ENCODE measurements around the gene SOX21.

The SOX21 gene

DNA sequence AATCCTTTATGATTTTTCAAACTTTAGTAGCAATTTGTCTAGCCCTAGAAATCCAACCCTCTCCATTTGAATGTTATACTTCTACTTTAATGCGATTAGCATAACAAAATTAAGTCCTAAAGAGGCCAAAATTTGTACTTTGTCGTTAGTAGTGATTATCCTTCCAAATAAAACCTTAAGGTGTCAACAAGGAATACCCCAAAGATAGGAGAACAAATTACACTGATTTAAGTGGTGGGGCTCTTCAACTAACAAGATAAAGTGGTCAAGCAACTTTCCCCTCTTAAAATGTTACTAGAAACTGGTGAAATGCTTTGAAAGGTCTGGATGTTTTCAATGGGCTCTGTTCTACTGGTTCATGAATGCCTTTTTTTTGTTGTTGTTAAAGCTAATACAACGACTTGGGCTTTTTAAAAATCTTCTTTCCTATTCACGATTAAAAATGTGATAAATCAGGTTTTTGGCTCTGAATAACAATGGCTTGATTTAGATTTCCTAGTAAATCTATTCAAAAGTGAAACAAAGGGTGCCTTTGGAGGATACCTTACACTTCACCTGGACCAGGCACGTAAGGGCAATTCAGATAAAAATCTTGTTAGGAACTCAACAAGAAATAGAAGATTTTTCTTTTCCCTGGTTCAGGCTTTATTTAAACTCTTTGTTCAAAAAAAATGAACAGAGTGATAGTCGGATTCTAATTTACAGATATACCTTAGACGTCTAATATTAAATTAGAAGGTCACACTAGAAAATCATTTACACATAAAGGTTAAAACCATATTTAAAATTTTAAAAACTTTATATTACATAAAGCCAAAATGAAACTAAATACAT lies 3.1 kb downstream of the SOX21 start:
- DNase-seq (ENCODE audit: extremely low read depth in 1 of 2, low read depth in 1 of 2): no peak

DNA sequence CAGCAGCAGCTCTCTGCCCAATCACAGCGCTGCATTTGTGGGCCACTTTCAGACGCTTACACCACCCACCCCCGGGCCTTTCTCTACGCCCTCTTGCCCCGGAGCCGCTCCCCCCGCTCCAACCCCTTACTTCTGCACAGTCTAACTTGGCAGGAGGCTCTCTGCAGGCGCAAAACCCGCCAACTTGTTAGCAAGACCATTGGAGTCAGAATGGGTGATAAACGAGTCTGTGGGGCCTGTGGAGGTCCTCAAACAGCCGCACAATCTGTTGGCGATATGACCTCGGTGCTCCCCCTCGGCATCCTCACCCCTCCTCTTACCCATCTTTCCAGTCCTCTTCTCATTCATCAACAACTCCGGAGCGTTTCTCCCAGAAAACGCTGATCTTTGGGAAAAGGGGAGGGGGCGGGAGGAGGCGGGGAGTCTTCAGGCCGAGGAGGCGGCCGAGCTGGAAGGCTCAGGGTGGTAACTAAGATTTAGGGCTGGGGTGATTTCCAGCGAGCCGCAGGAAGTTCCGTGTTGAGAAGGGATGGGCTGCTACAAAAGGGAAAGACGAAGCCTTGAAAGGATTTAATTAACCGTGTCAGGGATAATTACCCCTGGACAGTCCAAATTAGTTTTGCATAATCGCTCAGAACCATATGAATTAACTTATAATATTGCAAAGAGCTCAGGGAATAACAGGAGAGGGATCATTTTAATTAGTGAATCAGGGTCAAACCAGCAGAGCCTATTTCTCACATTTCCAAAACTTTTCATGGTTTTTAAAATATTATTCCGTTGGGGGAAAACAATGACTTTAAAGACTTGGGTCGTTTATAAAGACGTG lies 4.1 kb downstream of the SOX21 start:
- DNase-seq (ENCODE audit: extremely low read depth in 1 of 2, low read depth in 1 of 2): no peak

DNA sequence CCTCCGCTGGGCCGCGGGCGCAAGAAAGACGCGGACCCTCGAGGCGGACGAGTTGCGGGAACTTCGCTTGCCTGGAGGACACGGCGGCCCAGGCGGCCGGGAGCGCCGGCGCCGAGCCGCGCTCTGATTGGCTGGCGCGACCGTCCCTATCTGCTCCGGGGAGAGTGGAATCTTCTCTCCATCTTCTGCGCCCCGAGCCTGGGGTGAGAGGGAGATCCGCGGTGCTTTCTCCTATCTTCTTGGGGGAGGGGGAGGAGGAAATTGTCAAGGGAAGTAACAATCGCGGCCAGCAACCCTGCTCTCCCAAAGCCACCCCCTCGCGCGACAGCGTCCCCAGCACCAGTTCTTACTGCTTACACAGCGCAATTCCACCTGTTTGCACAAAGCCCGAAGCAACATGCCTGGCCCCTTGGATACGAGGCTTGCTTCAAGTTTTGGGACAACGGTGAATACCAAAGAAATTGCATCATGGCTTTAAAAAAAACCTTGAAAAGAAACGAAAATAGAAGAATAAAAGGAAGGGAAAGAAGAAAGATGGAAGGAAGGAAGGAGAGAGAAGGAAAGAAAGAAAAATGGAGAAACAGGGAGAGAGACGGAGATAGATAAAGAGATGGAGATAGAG lies 4.8 kb downstream of the SOX21 start:
- no peak for DNase-seq (ENCODE audit: extremely low read depth in 1 of 2, low read depth in 1 of 2)

DNA sequence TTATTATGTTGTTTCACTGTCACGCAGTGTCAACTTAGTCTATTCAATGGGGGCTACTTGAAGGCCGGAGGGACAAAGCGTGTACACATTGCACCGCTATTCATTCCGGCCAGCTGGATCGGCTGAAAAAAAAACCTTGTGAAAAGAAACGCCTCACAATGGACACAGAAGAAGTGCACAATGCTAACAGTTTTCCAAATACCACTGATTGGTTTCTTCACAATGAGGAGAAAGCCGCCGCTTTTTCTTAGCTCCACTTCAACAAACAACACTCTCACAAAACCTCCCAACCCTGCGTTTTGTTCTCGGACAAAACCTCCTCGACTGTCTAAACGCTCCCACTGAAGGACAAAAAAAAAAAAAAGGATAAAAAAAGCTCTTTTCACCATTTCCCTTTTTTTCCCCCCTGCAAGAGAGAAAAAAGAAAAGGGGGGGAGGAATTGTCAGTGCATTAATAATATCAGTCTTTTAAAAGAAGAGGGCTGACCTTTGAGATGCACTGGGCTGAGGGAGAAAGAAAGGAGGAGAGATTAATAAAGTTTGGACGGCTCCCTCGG lies 5.4 kb downstream of the SOX21 start:
- DNase-seq (ENCODE audit: extremely low read depth in 1 of 2, low read depth in 1 of 2): no peak

- no peak for DNase-seq (ENCODE audit: extremely low read depth in 1 of 2, low read depth in 1 of 2)
Observed at GRCh38 chr13:94706101-94706842, 6.1 kb downstream of the SOX21 start.

GRCh38 chr13:94705081-94706030 lies 7.0 kb downstream of the SOX21 start:
- DNase-seq (ENCODE audit: extremely low read depth in 1 of 2, low read depth in 1 of 2): no peak

- DNase-seq (ENCODE audit: extremely low read depth in 1 of 2, low read depth in 1 of 2): no peak
Observed at GRCh38 chr13:94704377-94705080, 7.8 kb downstream of the SOX21 start.

GRCh38 chr13:94703721-94704314 lies 8.5 kb downstream of the SOX21 start:
- no peak for DNase-seq (ENCODE audit: extremely low read depth in 1 of 2, low read depth in 1 of 2)

DNA sequence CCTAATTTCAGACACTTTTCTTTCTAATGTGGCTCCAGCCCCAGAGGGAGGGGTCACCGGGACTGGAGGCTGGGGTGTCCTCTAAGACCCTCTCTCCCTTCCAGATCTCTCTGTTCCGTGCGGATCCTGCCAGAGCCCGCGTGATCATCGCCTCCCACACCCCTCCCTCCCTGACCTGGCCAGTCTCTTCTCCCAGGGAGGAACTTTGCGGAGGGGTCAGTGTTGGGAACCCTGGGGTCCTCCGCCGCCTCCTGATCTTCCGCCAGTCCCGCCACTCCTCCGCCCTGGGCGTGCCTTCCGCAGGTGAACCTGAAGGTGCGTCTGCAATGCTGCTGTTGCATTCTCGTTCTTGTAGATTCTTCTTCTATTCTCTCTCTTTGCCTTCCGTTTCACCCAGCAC lies 9.1 kb downstream of the SOX21 start:
- no peak for DNase-seq (ENCODE audit: extremely low read depth in 1 of 2, low read depth in 1 of 2)

- DNase-seq (ENCODE audit: extremely low read depth in 1 of 2, low read depth in 1 of 2): no peak
Observed at GRCh38 chr13:94702181-94703041, 9.9 kb downstream of the SOX21 start.

DNA sequence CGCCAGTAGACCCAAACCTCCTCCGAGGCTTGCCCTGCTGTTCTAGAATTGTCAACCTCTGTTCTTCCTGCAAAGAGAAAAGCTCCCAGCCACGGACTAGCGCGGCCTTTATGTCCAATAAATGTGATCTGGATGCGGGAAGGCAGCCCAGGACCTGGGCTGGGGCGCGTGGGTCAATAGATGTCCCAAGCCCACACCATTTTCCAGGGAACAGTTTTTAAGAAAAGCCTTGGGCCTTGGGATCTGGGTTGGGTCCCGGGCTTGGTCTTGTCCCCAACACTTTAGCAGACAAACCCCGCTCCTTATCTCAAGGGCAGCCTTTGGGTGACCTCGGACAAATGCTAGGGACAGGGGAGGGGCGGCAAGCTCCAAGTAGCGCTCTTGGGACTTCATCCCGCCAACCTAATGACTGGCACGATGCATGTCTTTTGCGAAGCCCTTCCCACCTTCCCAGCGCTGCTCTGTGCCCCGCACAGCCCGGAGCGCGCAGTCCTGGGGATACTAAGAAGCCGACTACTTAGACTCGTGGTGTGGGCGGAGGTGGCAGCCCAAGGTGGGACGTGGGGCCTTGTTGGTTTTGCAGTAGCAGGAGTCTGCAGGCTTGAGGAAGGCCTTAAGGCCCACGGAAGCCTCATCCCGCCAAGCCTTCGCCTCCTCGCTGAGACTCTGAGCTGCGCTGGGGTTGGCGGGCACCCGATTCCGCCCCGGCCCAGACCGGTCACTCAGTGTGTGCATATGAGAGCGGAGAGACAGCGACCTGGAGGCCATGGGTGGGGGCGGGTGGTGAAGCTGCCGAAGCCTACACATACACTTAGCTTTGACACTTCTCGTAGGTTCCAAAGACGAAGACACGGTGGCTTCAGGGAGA lies 10.8 kb downstream of the SOX21 start:
- no peak for DNase-seq (ENCODE audit: extremely low read depth in 1 of 2, low read depth in 1 of 2)

- no peak for DNase-seq (ENCODE audit: extremely low read depth in 1 of 2, low read depth in 1 of 2)
Observed at GRCh38 chr13:94700536-94700935, 11.8 kb downstream of the SOX21 start.

DNA sequence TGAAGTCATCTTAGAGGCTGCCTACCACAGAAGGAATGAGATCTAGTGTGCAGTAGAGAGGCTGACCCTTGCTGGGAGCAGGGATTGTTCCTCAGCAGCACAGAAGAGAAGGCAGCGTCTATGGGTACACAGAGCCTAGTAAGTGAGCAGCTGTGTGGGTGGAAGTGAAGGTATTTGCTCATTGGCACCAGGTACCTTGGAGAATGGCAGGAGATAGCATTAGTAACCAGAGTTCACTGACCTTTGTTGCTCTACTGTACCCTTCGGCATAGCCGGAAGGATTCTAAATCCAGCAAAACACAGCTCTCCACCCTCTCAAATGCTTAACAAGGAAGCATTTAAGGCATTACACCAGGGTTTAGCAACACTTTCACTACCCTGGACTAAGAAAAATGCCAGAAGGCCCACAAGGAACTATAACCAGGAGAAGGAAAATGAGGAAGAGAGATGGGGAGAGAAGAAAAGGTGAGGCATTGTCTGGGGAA lies 12.3 kb downstream of the SOX21 start:
- DNase-seq (ENCODE audit: extremely low read depth in 1 of 2, low read depth in 1 of 2): no peak

DNA sequence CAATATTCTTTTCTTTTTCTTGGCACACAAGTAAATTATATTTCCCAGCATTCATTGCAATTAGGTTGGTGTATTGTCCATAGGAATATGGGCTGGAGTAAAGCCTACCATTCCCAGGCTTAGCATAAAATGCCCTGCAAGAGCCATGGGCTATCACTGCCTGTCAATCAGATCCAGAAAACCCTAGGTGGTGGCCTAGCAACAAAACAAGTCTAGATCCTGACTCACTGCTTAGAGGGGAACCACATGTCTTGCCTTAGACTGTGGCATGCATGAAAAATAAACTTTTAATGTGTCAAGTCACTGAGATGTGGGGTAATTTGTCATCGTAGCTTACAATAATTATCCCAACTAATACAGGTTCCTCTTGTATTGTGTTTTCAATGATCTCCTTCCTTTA lies 16.2 kb downstream of the SOX21 start:
- DNase-seq (ENCODE audit: extremely low read depth in 1 of 2, low read depth in 1 of 2): no peak

GRCh38 chr13:94692030-94692429 lies 20.3 kb downstream of the SOX21 start:
- DNase-seq (ENCODE audit: extremely low read depth in 1 of 2, low read depth in 1 of 2): no peak

GRCh38 chr13:94683409-94683808 lies 28.9 kb downstream of the SOX21 start:
- no peak for DNase-seq (ENCODE audit: extremely low read depth in 1 of 2, low read depth in 1 of 2)

Data from activated CD8-positive, alpha-beta memory T cell treated with anti-CD3 and anti-CD28 coated beads for 1 hour (primary cell).